GM08714 (cell line): ENCODE data around the gene KRT6B.
"Not testable (repeated sequence)": the region's sequence is repeated elsewhere in the genome, so short reads cannot be mapped to it uniquely, and the experiment has no call there.

Experiments used
- H3K4me3 ChIP-seq: fragments of 200-500 bp; sonication (Bioruptor generic); 2 replicates; pipeline ENCODE4 v1.5.1; 2014; ENCODE audit warnings: mild to moderate bottlenecking, low read length, inconsistent platforms
- ZNF274 ChIP-seq: IDR thresholded peaks from 2 replicates; pipeline ENCODE4 v1.6.1; 2012; ENCODE audit warnings: mild to moderate bottlenecking, low read depth, low read length

KRT6B gene

GRCh38 chr12:52417740-52418139 is 34.2 kb downstream of the KRT6B start:
- TF ChIP-seq ZNF274: no peak
- no peak overlapping the region for H3K4me3 ChIP-seq

- TF ChIP-seq ZNF274: no peak
- H3K4me3 ChIP-seq: no peak overlapping the region
These were observed 35.2 kb downstream of the KRT6B start for GRCh38 chr12:52416795-52417194.

- TF ChIP-seq ZNF274: no peak
- no peak overlapping the region for H3K4me3 ChIP-seq
These were observed 35.8 kb downstream of the KRT6B start for GRCh38 chr12:52415870-52416750.

GRCh38 chr12:52414936-52415335 is 37.0 kb downstream of the KRT6B start:
- H3K4me3 ChIP-seq: no peak overlapping the region
- no peak for TF ChIP-seq ZNF274

- TF ChIP-seq ZNF274: no peak
- no peak overlapping the region for H3K4me3 ChIP-seq
These were observed 38.1 kb downstream of the KRT6B start for GRCh38 chr12:52413782-52414345.

- no peak overlapping the region for H3K4me3 ChIP-seq
- no peak for TF ChIP-seq ZNF274
These were observed 38.7 kb downstream of the KRT6B start for GRCh38 chr12:52413202-52413601.

- TF ChIP-seq ZNF274: no peak
- H3K4me3 ChIP-seq: no peak overlapping the region
These were observed 40.1 kb downstream of the KRT6B start for GRCh38 chr12:52411815-52412214.

- H3K4me3 ChIP-seq: not testable (repeated sequence)
These were observed 41.2 kb downstream of the KRT6B start for GRCh38 chr12:52410589-52411248.

GRCh38 chr12:52407918-52408317 is 44.0 kb downstream of the KRT6B start:
- no peak for TF ChIP-seq ZNF274

GRCh38 chr12:52405922-52406385 is 46.0 kb downstream of the KRT6B start, which contains the start of gene KRT82:
Gene KRT82 (minus strand): TSS chr12:52406335. CDS start chr12:52406277, 58 bp downstream.
- TF ChIP-seq ZNF274: no peak
- H3K4me3 ChIP-seq: no peak within 1 kb of the TSS

More at GRCh38 chr12:52407918-52408317, 44.0 kb downstream of the KRT6B start:
- no peak overlapping the region for H3K4me3 ChIP-seq

- no peak overlapping the region for H3K4me3 ChIP-seq
- no peak for TF ChIP-seq ZNF274
These were observed 47.0 kb downstream of the KRT6B start for GRCh38 chr12:52404951-52405350.

- no peak for TF ChIP-seq ZNF274
- H3K4me3 ChIP-seq: no peak overlapping the region
These were observed 48.4 kb downstream of the KRT6B start for GRCh38 chr12:52403561-52403960.

GRCh38 chr12:52402873-52403540 is 48.9 kb downstream of the KRT6B start:
- TF ChIP-seq ZNF274: no peak

GRCh38 chr12:52402377-52402776 is 49.6 kb downstream of the KRT6B start:
- no peak for TF ChIP-seq ZNF274
- no peak overlapping the region for H3K4me3 ChIP-seq

More at GRCh38 chr12:52402873-52403540, 48.9 kb downstream of the KRT6B start:
- no peak overlapping the region for H3K4me3 ChIP-seq
